ENCODE measurements around the gene CAPN9.
A peak's percentile ranks its signal among the peaks of the same experiment; 100 is the strongest.

The CAPN9 gene

DNA sequence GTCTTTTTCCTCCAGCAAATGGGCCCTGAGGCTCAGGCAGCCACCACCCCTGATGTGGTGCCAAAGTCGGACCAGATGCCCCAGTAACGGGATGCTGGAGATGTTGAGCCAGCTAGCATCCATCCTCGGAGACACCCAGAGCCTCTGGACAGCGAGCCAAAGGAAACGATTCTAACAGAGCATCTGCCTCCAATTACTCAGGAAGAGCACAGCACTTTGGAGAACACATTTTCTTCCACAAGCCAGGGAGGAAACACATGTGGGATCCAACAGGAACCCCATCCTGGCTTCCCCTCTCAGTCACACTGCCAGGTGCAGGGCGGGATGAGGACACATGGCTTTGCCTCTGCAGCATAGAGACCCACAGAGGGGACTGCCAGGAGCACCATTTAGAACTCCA, 76.2 kb downstream of the CAPN9 start:
- no peak for DNase-seq (ENCODE audit: low read depth)

DNA sequence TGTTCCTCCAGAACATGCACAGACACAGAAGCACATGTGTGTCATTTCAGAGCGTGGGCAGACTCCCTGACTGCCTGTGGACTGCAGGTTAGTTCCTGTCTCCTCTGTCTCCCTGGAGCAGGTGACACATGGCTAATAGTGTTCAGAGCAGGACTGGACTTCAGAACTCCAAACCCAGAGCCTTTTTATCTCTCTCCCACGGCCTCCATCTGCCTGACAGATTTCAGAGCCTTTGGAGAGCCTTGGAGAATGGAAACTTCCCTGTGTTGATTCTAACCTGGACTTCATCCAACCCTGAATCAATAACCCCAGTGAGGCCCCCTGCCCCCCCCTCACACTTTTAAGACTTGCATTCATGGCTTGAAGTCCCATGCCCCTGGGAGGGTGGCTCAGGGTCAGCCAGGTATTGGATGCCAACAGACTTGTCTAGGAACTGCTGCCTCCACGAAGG, 76.8 kb downstream of the CAPN9 start:
- DNase-seq (ENCODE audit: low read depth), result peak; percentile 25
- no peak overlapping the region for H3K4me3 ChIP-seq (ENCODE audit: low read length)
- TF ChIP-seq, protein P1, sequence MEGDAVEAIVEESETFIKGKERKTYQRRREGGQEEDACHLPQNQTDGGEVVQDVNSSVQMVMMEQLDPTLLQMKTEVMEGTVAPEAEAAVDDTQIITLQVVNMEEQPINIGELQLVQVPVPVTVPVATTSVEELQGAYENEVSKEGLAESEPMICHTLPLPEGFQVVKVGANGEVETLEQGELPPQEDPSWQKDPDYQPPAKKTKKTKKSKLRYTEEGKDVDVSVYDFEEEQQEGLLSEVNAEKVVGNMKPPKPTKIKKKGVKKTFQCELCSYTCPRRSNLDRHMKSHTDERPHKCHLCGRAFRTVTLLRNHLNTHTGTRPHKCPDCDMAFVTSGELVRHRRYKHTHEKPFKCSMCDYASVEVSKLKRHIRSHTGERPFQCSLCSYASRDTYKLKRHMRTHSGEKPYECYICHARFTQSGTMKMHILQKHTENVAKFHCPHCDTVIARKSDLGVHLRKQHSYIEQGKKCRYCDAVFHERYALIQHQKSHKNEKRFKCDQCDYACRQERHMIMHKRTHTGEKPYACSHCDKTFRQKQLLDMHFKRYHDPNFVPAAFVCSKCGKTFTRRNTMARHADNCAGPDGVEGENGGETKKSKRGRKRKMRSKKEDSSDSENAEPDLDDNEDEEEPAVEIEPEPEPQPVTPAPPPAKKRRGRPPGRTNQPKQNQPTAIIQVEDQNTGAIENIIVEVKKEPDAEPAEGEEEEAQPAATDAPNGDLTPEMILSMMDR (IDR thresholded peaks at IDR 0.05; ENCODE audit: insufficient read depth, low read depth, low read length, missing control alignments), result no peak

More for the DNA sequence above, 76.2 kb downstream of the CAPN9 start:
- TF ChIP-seq, protein P1 (IDR thresholded peaks at IDR 0.05; ENCODE audit: insufficient read depth, low read depth, low read length, missing control alignments), result no peak
- H3K4me3 ChIP-seq (ENCODE audit: low read length), result no peak overlapping the region

- H3K4me3 ChIP-seq (ENCODE audit: low read length), result no peak overlapping the region
- no peak for DNase-seq (ENCODE audit: low read depth)
- TF ChIP-seq, protein P1 (IDR thresholded peaks at IDR 0.05; ENCODE audit: insufficient read depth, low read depth, low read length, missing control alignments), result no peak
Observed at GRCh38 chr1:230824551-230824918, 77.3 kb downstream of the CAPN9 start.

DNA sequence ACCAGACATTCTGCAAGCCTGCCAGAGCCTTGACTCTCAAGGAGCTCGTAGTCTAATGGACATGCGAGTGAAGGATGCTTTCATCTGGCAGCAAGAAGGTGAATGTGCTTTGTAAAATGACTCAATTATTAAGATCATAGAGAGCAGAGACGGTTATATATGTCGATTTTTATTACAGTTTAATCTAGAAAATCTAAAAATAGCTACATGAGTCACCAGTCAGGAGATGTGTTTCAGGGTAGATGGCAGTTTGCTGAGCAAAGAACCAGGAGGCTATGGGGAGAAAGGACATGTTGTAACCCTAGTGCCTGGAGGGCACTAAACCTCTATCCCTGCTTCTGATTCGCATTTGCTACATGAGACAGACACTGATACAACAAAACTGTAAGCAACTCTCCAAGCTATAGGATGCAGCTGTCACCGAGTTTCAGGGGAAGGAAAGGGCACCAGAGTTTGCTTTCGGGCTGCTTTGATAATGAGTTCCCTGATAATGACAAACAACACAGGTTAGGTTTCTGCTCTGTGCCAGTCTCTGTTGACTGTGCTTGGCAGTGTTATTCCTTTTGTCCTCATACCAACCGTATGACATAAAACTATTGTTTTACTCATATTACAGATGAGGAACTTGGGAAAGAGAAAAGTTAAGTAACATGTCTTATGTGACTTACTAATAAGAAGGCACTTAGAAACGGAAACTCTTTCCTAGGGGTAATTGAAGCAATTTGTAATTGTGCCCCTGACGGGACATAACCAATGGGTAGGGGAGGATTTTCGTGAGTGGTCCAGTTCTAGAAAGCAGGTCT, 77.9 kb downstream of the CAPN9 start:
- peak; percentile 80 for DNase-seq (ENCODE audit: low read depth)
- no peak overlapping the region for H3K4me3 ChIP-seq (ENCODE audit: low read length)
- TF ChIP-seq, protein P1 (IDR thresholded peaks at IDR 0.05; ENCODE audit: insufficient read depth, low read depth, low read length, missing control alignments), result no peak

- no peak overlapping the region for H3K4me3 ChIP-seq (ENCODE audit: low read length)
- TF ChIP-seq, protein P1 (IDR thresholded peaks at IDR 0.05; ENCODE audit: insufficient read depth, low read depth, low read length, missing control alignments), result no peak
- DNase-seq (ENCODE audit: low read depth), result no peak
Observed at GRCh38 chr1:230825761-230826160, 78.6 kb downstream of the CAPN9 start.

GRCh38 chr1:230826166-230826875, 79.1 kb downstream of the CAPN9 start:
- no peak overlapping the region for H3K4me3 ChIP-seq (ENCODE audit: low read length)
- no peak for DNase-seq (ENCODE audit: low read depth)
- TF ChIP-seq, protein P1 (IDR thresholded peaks at IDR 0.05; ENCODE audit: insufficient read depth, low read depth, low read length, missing control alignments), result no peak
